Measurements from ENCODE around the gene UBE2E2. TPM values are rescaled to one million over a fixed set of nuclear protein-coding genes. Genes with fewer than 3 reads are reported as not detected.

UBE2E2 gene
- total RNA-seq, 2 donors from 2014 or later, result 1.2 to 7.6 TPM

DNA sequence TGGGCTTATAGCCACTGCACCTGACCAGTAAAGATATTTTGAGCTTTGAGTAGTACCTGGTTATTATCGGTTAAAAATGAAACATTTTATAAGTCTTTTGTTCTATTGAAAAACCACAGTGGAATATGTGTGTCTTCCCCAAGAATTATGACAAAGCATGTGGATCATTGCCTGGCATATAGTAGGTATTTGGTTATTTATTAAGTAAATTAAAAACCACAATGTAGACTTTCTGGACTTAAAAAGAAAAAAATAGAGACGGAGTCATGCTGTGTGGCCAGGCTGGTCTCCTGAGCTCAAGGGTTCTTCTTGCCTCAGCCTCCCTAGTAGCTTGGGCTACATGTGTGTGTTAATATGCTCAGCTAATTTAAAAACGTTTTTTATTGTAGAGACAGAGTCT is 43.5 kb downstream of the UBE2E2 start:
- Histone ChIP-seq H3K4me3 (no peak overlapping the region), H3K4me1 (no peaks in the 10 kb centered on the region), H3K27ac (no peak overlapping the region), H3K36me3 (no peaks in the 10 kb centered on the region), H3K9ac (ENCODE audit: low read depth in 2 of 2, low read length in 2 of 2) (no peak overlapping the region), H3K27me3 (no peaks in the 10 kb centered on the region), H3K9me3 (no peaks in the 10 kb centered on the region)
- TF ChIP-seq, protein P1, sequence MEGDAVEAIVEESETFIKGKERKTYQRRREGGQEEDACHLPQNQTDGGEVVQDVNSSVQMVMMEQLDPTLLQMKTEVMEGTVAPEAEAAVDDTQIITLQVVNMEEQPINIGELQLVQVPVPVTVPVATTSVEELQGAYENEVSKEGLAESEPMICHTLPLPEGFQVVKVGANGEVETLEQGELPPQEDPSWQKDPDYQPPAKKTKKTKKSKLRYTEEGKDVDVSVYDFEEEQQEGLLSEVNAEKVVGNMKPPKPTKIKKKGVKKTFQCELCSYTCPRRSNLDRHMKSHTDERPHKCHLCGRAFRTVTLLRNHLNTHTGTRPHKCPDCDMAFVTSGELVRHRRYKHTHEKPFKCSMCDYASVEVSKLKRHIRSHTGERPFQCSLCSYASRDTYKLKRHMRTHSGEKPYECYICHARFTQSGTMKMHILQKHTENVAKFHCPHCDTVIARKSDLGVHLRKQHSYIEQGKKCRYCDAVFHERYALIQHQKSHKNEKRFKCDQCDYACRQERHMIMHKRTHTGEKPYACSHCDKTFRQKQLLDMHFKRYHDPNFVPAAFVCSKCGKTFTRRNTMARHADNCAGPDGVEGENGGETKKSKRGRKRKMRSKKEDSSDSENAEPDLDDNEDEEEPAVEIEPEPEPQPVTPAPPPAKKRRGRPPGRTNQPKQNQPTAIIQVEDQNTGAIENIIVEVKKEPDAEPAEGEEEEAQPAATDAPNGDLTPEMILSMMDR (IDR thresholded peaks at IDR 0.05), result no peak
- DNase-seq, result no peak
- intact Hi-C loops (cut with DNase I), result no loop called here

DNA sequence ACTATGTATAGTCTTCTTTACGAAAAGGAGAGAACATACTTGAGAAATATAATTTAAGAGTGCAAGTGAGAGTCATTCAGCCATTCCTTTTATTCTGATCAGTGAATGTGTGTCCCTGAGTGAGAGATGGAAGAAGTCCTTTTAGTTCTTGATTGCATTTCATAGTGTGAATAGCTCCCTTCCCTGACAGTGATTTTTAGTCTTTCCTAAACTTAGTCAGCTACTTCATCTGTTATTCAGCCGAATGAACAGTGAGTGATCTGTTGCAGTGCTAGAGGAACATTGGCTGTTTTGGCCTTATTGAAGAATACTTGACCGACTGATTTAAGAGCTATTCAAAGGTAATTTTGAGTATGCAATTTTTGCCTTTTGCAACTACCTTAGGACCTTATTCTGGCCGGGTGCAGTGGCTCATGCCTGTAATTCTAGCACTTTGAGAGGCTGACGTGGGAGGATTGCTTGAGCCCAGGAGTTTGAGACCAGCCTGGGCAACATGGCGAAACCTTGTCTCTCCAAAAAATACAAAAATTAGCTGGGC is 45.5 kb downstream of the UBE2E2 start:
- no peak overlapping the region for H3K9ac ChIP-seq (ENCODE audit: low read depth in 2 of 2, low read length in 2 of 2)
- TF ChIP-seq, protein P1 (IDR thresholded peaks at IDR 0.05), result no peak
- no peaks in the 10 kb centered on the region for H3K36me3 ChIP-seq
- no peaks in the 10 kb centered on the region for H3K27me3 ChIP-seq
- H3K4me3 ChIP-seq, result no peak overlapping the region
- no peaks in the 10 kb centered on the region for H3K9me3 ChIP-seq
- intact Hi-C loops (cut with DNase I), result no loop called here
- no peak for DNase-seq
- H3K27ac ChIP-seq, result no peak overlapping the region
- no peaks in the 10 kb centered on the region for H3K4me1 ChIP-seq

- no peaks in the 10 kb centered on the region for H3K36me3 ChIP-seq
- H3K4me3 ChIP-seq, result no peak overlapping the region
- no peak for DNase-seq
- intact Hi-C loops (cut with DNase I), result no loop called here
- TF ChIP-seq, protein P1 (IDR thresholded peaks at IDR 0.05), result no peak
- no peaks in the 10 kb centered on the region for H3K4me1 ChIP-seq
- no peaks in the 10 kb centered on the region for H3K9me3 ChIP-seq
- H3K27ac ChIP-seq, result no peak overlapping the region
- no peaks in the 10 kb centered on the region for H3K27me3 ChIP-seq
- H3K9ac ChIP-seq (ENCODE audit: low read depth in 2 of 2, low read length in 2 of 2), result no peak overlapping the region
These were observed 46.8 kb downstream of the UBE2E2 start for GRCh38 chr3:23249961-23250360.

DNA sequence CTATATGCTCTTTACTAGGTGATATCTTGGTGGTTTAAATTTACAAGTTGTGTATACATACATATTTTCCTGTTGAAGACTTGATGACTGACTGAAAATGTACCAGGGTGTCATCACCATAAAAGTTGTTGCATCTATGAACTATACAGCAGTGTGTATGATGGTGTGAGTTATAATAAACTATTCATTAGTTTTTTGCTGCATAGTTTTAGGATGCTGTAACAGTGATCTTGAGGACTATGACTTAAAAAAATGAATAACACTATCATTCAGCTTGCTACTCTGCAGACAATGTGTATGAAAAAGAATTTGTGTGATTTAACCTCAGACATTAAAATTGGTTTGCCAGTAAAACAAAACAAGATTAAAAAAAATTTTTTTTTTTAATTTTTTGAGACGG is 49.0 kb downstream of the UBE2E2 start:
- H3K27ac ChIP-seq, result no peak overlapping the region
- H3K36me3 ChIP-seq, result no peaks in the 10 kb centered on the region
- TF ChIP-seq, protein P1 (IDR thresholded peaks at IDR 0.05), result no peak
- intact Hi-C loops (cut with DNase I), result no loop called here
- no peak overlapping the region for H3K9ac ChIP-seq (ENCODE audit: low read depth in 2 of 2, low read length in 2 of 2)
- no peaks in the 10 kb centered on the region for H3K9me3 ChIP-seq
- H3K4me1 ChIP-seq, result no peaks in the 10 kb centered on the region
- H3K27me3 ChIP-seq, result no peaks in the 10 kb centered on the region
- DNase-seq, result no peak
- H3K4me3 ChIP-seq, result no peak overlapping the region

GRCh38 chr3:23253214-23253613 is 50.1 kb downstream of the UBE2E2 start:
- Histone ChIP-seq H3K9me3 (no peaks in the 10 kb centered on the region), H3K27me3 (no peaks in the 10 kb centered on the region), H3K9ac (ENCODE audit: low read depth in 2 of 2, low read length in 2 of 2) (no peak overlapping the region), H3K4me3 (no peak overlapping the region), H3K36me3 (no peaks in the 10 kb centered on the region), H3K27ac (no peak overlapping the region), H3K4me1 (no peaks in the 10 kb centered on the region)
- TF ChIP-seq, protein P1 (IDR thresholded peaks at IDR 0.05), result no peak
- intact Hi-C loops (cut with DNase I), result no loop called here
- no peak for DNase-seq
